ENCODE results near the gene NTPCR. TPM values are rescaled to one million over a fixed set of nuclear protein-coding genes. Genes with fewer than 3 reads are reported as not detected.
"Not testable (repeated sequence)": the region's sequence is repeated elsewhere in the genome, so short reads cannot be mapped to it uniquely, and the experiment has no call there.

The NTPCR gene
- total RNA-seq, 4 donors from 2014 or later = 13.5 to 53.3 (median 37.2) TPM

GRCh38 chr1:232923739-232924386 is 26.5 kb upstream of the NTPCR start:
- intact Hi-C loops (cut with DNase I; ENCODE audit: low total_unique reads) = loop anchor here (5.0 kb wide), 1 partner anchor 1787 kb away; no protein-coding TSS in a partner anchor
- no peak for TF ChIP-seq EP300 (IDR thresholded peaks at IDR 0.05; ENCODE audit: low read depth)
- no peak for TF ChIP-seq CTCF (IDR thresholded peaks at IDR 0.05)
- no peak for TF ChIP-seq POLR2A (IDR thresholded peaks at IDR 0.05)
- TF ChIP-seq POLR2AphosphoS5 (IDR thresholded peaks at IDR 0.05) = no peak
- no peak for DNase-seq
- WGBS, 2 donors (ENCODE audit: low coverage in 1 of 2) = 68 to 80% methylated on average over 2 to 4 of the region's 4 CpGs
- Histone ChIP-seq H3K36me3 (no peaks in the 10 kb centered on the region), H3K4me3 (no peak overlapping the region), H3K4me1 (no peaks in the 10 kb centered on the region), H3K27me3 (no peaks in the 10 kb centered on the region), H3K27ac (no peak overlapping the region), H3K9me3 (no peaks in the 10 kb centered on the region)
- in situ Hi-C loops (cut with MboI; ENCODE audit: low pct_ligation_motif_present in 1 of 4, low pct_unique_long_range_greater_than_20kb in 1 of 4, low sequenced_read_pairs in 3 of 4) = no loop called here

- intact Hi-C loops (cut with DNase I; ENCODE audit: low total_unique reads) (loop anchor here (5.0 kb wide), 1 partner anchor 1788 kb away; no protein-coding TSS in a partner anchor), in situ Hi-C loops (cut with MboI; ENCODE audit: low pct_ligation_motif_present in 1 of 4, low pct_unique_long_range_greater_than_20kb in 1 of 4, low sequenced_read_pairs in 3 of 4) (no loop called here)
- TF ChIP-seq POLR2AphosphoS5 (IDR thresholded peaks at IDR 0.05) = no peak
- TF ChIP-seq EP300 (IDR thresholded peaks at IDR 0.05; ENCODE audit: low read depth) = no peak
- no peak for TF ChIP-seq CTCF (IDR thresholded peaks at IDR 0.05)
- TF ChIP-seq POLR2A (IDR thresholded peaks at IDR 0.05) = no peak
- Histone ChIP-seq H3K4me1 (no peaks in the 10 kb centered on the region), H3K36me3 (no peaks in the 10 kb centered on the region), H3K27me3 (no peaks in the 10 kb centered on the region), H3K4me3 (no peak overlapping the region), H3K27ac (no peak overlapping the region), H3K9me3 (no peaks in the 10 kb centered on the region)
- WGBS, 2 donors (ENCODE audit: low coverage in 1 of 2) = 73 to 76% methylated on average over 3 of the region's 3 CpGs
- no peak for DNase-seq
Measured at GRCh38 chr1:232924874-232925273, 25.5 kb upstream of the NTPCR start.

- Histone ChIP-seq H3K36me3 (no peaks in the 10 kb centered on the region), H3K27ac (no peak overlapping the region), H3K4me1 (no peaks in the 10 kb centered on the region), H3K9me3 (no peaks in the 10 kb centered on the region), H3K4me3 (no peak overlapping the region), H3K27me3 (no peaks in the 10 kb centered on the region)
- in situ Hi-C loops (cut with MboI; ENCODE audit: low pct_ligation_motif_present in 1 of 4, low pct_unique_long_range_greater_than_20kb in 1 of 4, low sequenced_read_pairs in 3 of 4) (no loop called here), intact Hi-C loops (cut with DNase I; ENCODE audit: low total_unique reads) (no loop called here)
- TF ChIP-seq POLR2AphosphoS5 (IDR thresholded peaks at IDR 0.05) (no peak), EP300 (IDR thresholded peaks at IDR 0.05; ENCODE audit: low read depth) (no peak)
- WGBS, 2 donors (ENCODE audit: low coverage in 1 of 2) = 74 to 87% methylated on average over 5 of the region's 5 CpGs
- DNase-seq = no peak
Measured at GRCh38 chr1:232925421-232926220, 24.8 kb upstream of the NTPCR start.

- H3K36me3 ChIP-seq; H3K4me3 ChIP-seq; H3K27me3 ChIP-seq; DNase-seq; H3K27ac ChIP-seq; intact Hi-C loops (cut with DNase I; ENCODE audit: low total_unique reads); H3K9me3 ChIP-seq; H3K4me1 ChIP-seq; in situ Hi-C loops (cut with MboI; ENCODE audit: low pct_ligation_motif_present in 1 of 4, low pct_unique_long_range_greater_than_20kb in 1 of 4, low sequenced_read_pairs in 3 of 4): not testable (repeated sequence)
- WGBS, 2 donors (ENCODE audit: low coverage in 1 of 2) = 83 to 85% methylated on average over 6 of the region's 6 CpGs
Measured at GRCh38 chr1:232927166-232927565, 23.2 kb upstream of the NTPCR start.

- no peak for DNase-seq
- H3K9me3 ChIP-seq = no peaks in the 10 kb centered on the region
- no peak overlapping the region for H3K27ac ChIP-seq
- WGBS, 2 donors (ENCODE audit: low coverage in 1 of 2) = 93 to 95% methylated on average over 3 to 4 of the region's 4 CpGs
- no peak for TF ChIP-seq EP300 (IDR thresholded peaks at IDR 0.05; ENCODE audit: low read depth)
- TF ChIP-seq CTCF (IDR thresholded peaks at IDR 0.05) = no peak
- no peak for TF ChIP-seq POLR2A (IDR thresholded peaks at IDR 0.05)
- TF ChIP-seq POLR2AphosphoS5 (IDR thresholded peaks at IDR 0.05) = no peak
- no peaks in the 10 kb centered on the region for H3K4me1 ChIP-seq
- in situ Hi-C loops (cut with MboI; ENCODE audit: low pct_ligation_motif_present in 1 of 4, low pct_unique_long_range_greater_than_20kb in 1 of 4, low sequenced_read_pairs in 3 of 4) (no loop called here), intact Hi-C loops (cut with DNase I; ENCODE audit: low total_unique reads) (no loop called here)
- H3K36me3 ChIP-seq = no peaks in the 10 kb centered on the region
- no peak overlapping the region for H3K4me3 ChIP-seq
- H3K27me3 ChIP-seq = no peaks in the 10 kb centered on the region
Measured at GRCh38 chr1:232927830-232928505, 22.4 kb upstream of the NTPCR start.

All from transverse colon (tissue), 4 donors.